ENCODE measurements around the gene PDGFD. TPM values are rescaled to one million over a fixed set of nuclear protein-coding genes. Genes with fewer than 3 reads are reported as not detected.

PDGFD gene
- polyA plus RNA-seq, 1 of the 3 experiments (the other 2 are of a cell fraction), result 4.8 TPM

GRCh38 chr11:103890654-103891053, 273.3 kb downstream of the PDGFD start:
- H3K9me2 ChIP-seq, result no peaks in the 10 kb centered on the region
- H2AFZ ChIP-seq (ENCODE audit: low read depth), result no peak overlapping the region
- TF ChIP-seq CHD2 (IDR thresholded peaks at IDR 0.05; ENCODE audit: low read length, partially characterized antibody), result no peak
- no peak for TF ChIP-seq FOSL2 (IDR thresholded peaks at IDR 0.05; ENCODE audit: borderline replicate concordance, low read depth)
- no peak for TF ChIP-seq ELF1 (IDR thresholded peaks at IDR 0.05)
- TF ChIP-seq RAD21 (IDR thresholded peaks at IDR 0.05; ENCODE audit: low read length), result no peak
- no peak for TF ChIP-seq EP300 (IDR thresholded peaks at IDR 0.05; ENCODE audit: borderline replicate concordance in 1 of 2, low read depth in 1 of 2, low read length in 1 of 2)
- TF ChIP-seq, protein P1, sequence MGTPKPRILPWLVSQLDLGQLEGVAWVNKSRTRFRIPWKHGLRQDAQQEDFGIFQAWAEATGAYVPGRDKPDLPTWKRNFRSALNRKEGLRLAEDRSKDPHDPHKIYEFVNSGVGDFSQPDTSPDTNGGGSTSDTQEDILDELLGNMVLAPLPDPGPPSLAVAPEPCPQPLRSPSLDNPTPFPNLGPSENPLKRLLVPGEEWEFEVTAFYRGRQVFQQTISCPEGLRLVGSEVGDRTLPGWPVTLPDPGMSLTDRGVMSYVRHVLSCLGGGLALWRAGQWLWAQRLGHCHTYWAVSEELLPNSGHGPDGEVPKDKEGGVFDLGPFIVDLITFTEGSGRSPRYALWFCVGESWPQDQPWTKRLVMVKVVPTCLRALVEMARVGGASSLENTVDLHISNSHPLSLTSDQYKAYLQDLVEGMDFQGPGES (IDR thresholded peaks at IDR 0.05; ENCODE audit: low read depth, low read length), result no peak
- TF ChIP-seq, protein P2, sequence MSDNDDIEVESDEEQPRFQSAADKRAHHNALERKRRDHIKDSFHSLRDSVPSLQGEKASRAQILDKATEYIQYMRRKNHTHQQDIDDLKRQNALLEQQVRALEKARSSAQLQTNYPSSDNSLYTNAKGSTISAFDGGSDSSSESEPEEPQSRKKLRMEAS (IDR thresholded peaks at IDR 0.05; ENCODE audit: low read depth), result no peak
- no peak for TF ChIP-seq POLR2AphosphoS5 (IDR thresholded peaks at IDR 0.05; ENCODE audit: low read depth, low read length)
- no peak for TF ChIP-seq FOXM1 (IDR thresholded peaks at IDR 0.05; ENCODE audit: low read depth)
- no peaks in the 10 kb centered on the region for H3K9me3 ChIP-seq
- H3K9ac ChIP-seq, result no peak overlapping the region
- no peaks in the 10 kb centered on the region for H4K20me1 ChIP-seq (ENCODE audit: insufficient read depth)
- no peaks in the 10 kb centered on the region for H3K27me3 ChIP-seq (ENCODE audit: insufficient read depth)
- no peak for DNase-seq
- CTCF ChIA-PET, result interaction anchor here (0.6 kb wide), 1 partner anchor 222 kb away, joined by 3 read pairs; no protein-coding TSS in a partner anchor
- 0 out of 4 replicates have a peak, but pooled peaks cover 0 to 10% of the 10 kb centered on the region in 2 experiments for H3K4me1 ChIP-seq (ENCODE audit: control insufficient read depth in 1 of 2, insufficient read depth in 2 of 2, low read depth in 1 of 2, low read length in 1 of 2)
- H3K4me3 ChIP-seq (ENCODE audit: low read depth in 2 of 2, low read length in 1 of 2), result no peak overlapping the region
- H3F3A ChIP-seq (replicated peaks; ENCODE audit: insufficient read depth), result peaks cover 13% of the 10 kb centered on the region
- H3K79me2 ChIP-seq (ENCODE audit: insufficient read depth), result no peaks in the 10 kb centered on the region
- no peak overlapping the region for H3K27ac ChIP-seq (ENCODE audit: low read depth in 2 of 2, low read length in 1 of 2)
- WGBS (ENCODE audit: low lambda C conversion rate), result 92% methylated on average over 1 of the region's 1 CpG
- POLR2A ChIA-PET, result no interaction called here
- no peaks in the 10 kb centered on the region for H3K36me3 ChIP-seq (replicated peaks in 1 of 2; ENCODE audit: control insufficient read depth in 1 of 2, insufficient read depth in 2 of 2, low read length in 1 of 2)
- no peak overlapping the region for H3K4me2 ChIP-seq

- Histone ChIP-seq H3K9ac (no peak overlapping the region), H4K20me1 (ENCODE audit: insufficient read depth) (no peaks in the 10 kb centered on the region), H3K27ac (ENCODE audit: low read depth in 2 of 2, low read length in 1 of 2) (no peak overlapping the region), H3K27me3 (ENCODE audit: insufficient read depth) (no peaks in the 10 kb centered on the region), H2AFZ (ENCODE audit: low read depth) (no peak overlapping the region), H3F3A (replicated peaks; ENCODE audit: insufficient read depth) (peaks cover 13% of the 10 kb centered on the region), H3K79me2 (ENCODE audit: insufficient read depth) (no peaks in the 10 kb centered on the region), H3K4me1 (ENCODE audit: control insufficient read depth in 1 of 2, insufficient read depth in 2 of 2, low read depth in 1 of 2, low read length in 1 of 2) (0 out of 4 replicates have a peak, but pooled peaks cover 0 to 10% of the 10 kb centered on the region in 2 experiments), H3K9me3 (no peaks in the 10 kb centered on the region), H3K36me3 (replicated peaks in 1 of 2; ENCODE audit: control insufficient read depth in 1 of 2, insufficient read depth in 2 of 2, low read length in 1 of 2) (no peaks in the 10 kb centered on the region), H3K9me2 (no peaks in the 10 kb centered on the region), H3K4me3 (ENCODE audit: low read depth in 2 of 2, low read length in 1 of 2) (no peak overlapping the region), H3K4me2 (no peak overlapping the region)
- DNase-seq, result no peak
- no peak for TF ChIP-seq USF2 (IDR thresholded peaks at IDR 0.05; ENCODE audit: borderline replicate concordance, low read depth, low read length)
- TF ChIP-seq, protein P3, sequence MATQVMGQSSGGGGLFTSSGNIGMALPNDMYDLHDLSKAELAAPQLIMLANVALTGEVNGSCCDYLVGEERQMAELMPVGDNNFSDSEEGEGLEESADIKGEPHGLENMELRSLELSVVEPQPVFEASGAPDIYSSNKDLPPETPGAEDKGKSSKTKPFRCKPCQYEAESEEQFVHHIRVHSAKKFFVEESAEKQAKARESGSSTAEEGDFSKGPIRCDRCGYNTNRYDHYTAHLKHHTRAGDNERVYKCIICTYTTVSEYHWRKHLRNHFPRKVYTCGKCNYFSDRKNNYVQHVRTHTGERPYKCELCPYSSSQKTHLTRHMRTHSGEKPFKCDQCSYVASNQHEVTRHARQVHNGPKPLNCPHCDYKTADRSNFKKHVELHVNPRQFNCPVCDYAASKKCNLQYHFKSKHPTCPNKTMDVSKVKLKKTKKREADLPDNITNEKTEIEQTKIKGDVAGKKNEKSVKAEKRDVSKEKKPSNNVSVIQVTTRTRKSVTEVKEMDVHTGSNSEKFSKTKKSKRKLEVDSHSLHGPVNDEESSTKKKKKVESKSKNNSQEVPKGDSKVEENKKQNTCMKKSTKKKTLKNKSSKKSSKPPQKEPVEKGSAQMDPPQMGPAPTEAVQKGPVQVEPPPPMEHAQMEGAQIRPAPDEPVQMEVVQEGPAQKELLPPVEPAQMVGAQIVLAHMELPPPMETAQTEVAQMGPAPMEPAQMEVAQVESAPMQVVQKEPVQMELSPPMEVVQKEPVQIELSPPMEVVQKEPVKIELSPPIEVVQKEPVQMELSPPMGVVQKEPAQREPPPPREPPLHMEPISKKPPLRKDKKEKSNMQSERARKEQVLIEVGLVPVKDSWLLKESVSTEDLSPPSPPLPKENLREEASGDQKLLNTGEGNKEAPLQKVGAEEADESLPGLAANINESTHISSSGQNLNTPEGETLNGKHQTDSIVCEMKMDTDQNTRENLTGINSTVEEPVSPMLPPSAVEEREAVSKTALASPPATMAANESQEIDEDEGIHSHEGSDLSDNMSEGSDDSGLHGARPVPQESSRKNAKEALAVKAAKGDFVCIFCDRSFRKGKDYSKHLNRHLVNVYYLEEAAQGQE (IDR thresholded peaks at IDR 0.05; ENCODE audit: low read depth, low read length), result peak; percentile 84
- ChIA-PET POLR2A (no interaction called here), CTCF (no interaction called here)
Observed at GRCh38 chr11:103889679-103890078, 274.3 kb downstream of the PDGFD start.
